ENCODE results near the gene ZNF839. TPM values are rescaled to one million over a fixed set of nuclear protein-coding genes. Genes with fewer than 3 reads are reported as not detected.
"Not testable (repeated sequence)": the region's sequence is repeated elsewhere in the genome, so short reads cannot be mapped to it uniquely, and the experiment has no call there.

ZNF839 gene
- total and polyA plus RNA-seq, 2 donors (not counting 1 experiment from before 2014, with no cell fraction given), result 6.6 to 8.8 TPM

- no peak for DNase-seq (ENCODE audit: low read depth in 2 of 2)
- Histone ChIP-seq H3K27me3 (ENCODE audit: control insufficient read depth, insufficient read depth, low read length) (no peaks in the 10 kb centered on the region), H3K9ac (ENCODE audit: insufficient read depth, low read length) (no peak overlapping the region), H2AFZ (ENCODE audit: low read length) (no peak overlapping the region), H3K79me2 (ENCODE audit: control insufficient read depth, insufficient read depth, low read length) (no peaks in the 10 kb centered on the region), H3K4me2 (ENCODE audit: extremely low read depth, insufficient read depth, low read length) (no peak overlapping the region), H3K4me3 (replicated peaks in 1 of 4; ENCODE audit: control extremely low read depth in 1 of 4, insufficient read depth in 1 of 4, low read depth in 3 of 4, low read length in 4 of 4) (no peak overlapping the region), H4K20me1 (ENCODE audit: control insufficient read depth, extremely low read depth, insufficient read depth, low read length) (no peaks in the 10 kb centered on the region), H3K36me3 (ENCODE audit: control insufficient read depth, insufficient read depth, low read length) (no peaks in the 10 kb centered on the region), H3K27ac (ENCODE audit: insufficient read depth, low read length) (no peak overlapping the region), H3K4me1 (ENCODE audit: control insufficient read depth, extremely low read depth, insufficient read depth, low read length) (no peaks in the 10 kb centered on the region), H3K9me3 (ENCODE audit: control insufficient read depth, insufficient read depth, low read depth, low read length) (no peaks in the 10 kb centered on the region)
- TF ChIP-seq, protein P1, sequence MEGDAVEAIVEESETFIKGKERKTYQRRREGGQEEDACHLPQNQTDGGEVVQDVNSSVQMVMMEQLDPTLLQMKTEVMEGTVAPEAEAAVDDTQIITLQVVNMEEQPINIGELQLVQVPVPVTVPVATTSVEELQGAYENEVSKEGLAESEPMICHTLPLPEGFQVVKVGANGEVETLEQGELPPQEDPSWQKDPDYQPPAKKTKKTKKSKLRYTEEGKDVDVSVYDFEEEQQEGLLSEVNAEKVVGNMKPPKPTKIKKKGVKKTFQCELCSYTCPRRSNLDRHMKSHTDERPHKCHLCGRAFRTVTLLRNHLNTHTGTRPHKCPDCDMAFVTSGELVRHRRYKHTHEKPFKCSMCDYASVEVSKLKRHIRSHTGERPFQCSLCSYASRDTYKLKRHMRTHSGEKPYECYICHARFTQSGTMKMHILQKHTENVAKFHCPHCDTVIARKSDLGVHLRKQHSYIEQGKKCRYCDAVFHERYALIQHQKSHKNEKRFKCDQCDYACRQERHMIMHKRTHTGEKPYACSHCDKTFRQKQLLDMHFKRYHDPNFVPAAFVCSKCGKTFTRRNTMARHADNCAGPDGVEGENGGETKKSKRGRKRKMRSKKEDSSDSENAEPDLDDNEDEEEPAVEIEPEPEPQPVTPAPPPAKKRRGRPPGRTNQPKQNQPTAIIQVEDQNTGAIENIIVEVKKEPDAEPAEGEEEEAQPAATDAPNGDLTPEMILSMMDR (conservative IDR thresholded peaks at IDR 0.05 in 1 of 2, IDR thresholded peaks at IDR 0.05 in 1 of 2; ENCODE audit: low read depth in 1 of 2, low read length in 2 of 2), result no peak
- TF ChIP-seq EZH2 (IDR thresholded peaks at IDR 0.05; ENCODE audit: low read length, missing control alignments), result no peak
Observed at GRCh38 chr14:102297436-102298170, 21.9 kb upstream of the ZNF839 start.

GRCh38 chr14:102298303-102299070 is 21.1 kb upstream of the ZNF839 start:
- H3K36me3 ChIP-seq (ENCODE audit: control insufficient read depth, insufficient read depth, low read length); H3K4me1 ChIP-seq (ENCODE audit: control insufficient read depth, extremely low read depth, insufficient read depth, low read length); H4K20me1 ChIP-seq (ENCODE audit: control insufficient read depth, extremely low read depth, insufficient read depth, low read length); H3K9me3 ChIP-seq (ENCODE audit: control insufficient read depth, insufficient read depth, low read depth, low read length); H3K27ac ChIP-seq (ENCODE audit: insufficient read depth, low read length); DNase-seq (ENCODE audit: low read depth in 2 of 2); H3K79me2 ChIP-seq (ENCODE audit: control insufficient read depth, insufficient read depth, low read length); H3K4me2 ChIP-seq (ENCODE audit: extremely low read depth, insufficient read depth, low read length); H3K27me3 ChIP-seq (ENCODE audit: control insufficient read depth, insufficient read depth, low read length); H3K9ac ChIP-seq (ENCODE audit: insufficient read depth, low read length); H2AFZ ChIP-seq (ENCODE audit: low read length); H3K4me3 ChIP-seq (replicated peaks in 1 of 4; ENCODE audit: control extremely low read depth in 1 of 4, insufficient read depth in 1 of 4, low read depth in 3 of 4, low read length in 4 of 4): not testable (repeated sequence)

GRCh38 chr14:102303664-102304063 is 15.9 kb upstream of the ZNF839 start:
- no peak overlapping the region for H3K27ac ChIP-seq (ENCODE audit: insufficient read depth, low read length)
- H3K79me2 ChIP-seq (ENCODE audit: control insufficient read depth, insufficient read depth, low read length), result no peaks in the 10 kb centered on the region
- no peak for TF ChIP-seq EZH2 (IDR thresholded peaks at IDR 0.05; ENCODE audit: low read length, missing control alignments)
- TF ChIP-seq, protein P1 (conservative IDR thresholded peaks at IDR 0.05 in 1 of 2, IDR thresholded peaks at IDR 0.05 in 1 of 2; ENCODE audit: low read depth in 1 of 2, low read length in 2 of 2), result no peak
- H3K4me3 ChIP-seq (replicated peaks in 1 of 4; ENCODE audit: control extremely low read depth in 1 of 4, insufficient read depth in 1 of 4, low read depth in 3 of 4, low read length in 4 of 4), result peak overlapping the region in 1 of 4 experiments; percentile 86
- no peaks in the 10 kb centered on the region for H3K36me3 ChIP-seq (ENCODE audit: control insufficient read depth, insufficient read depth, low read length)
- no peaks in the 10 kb centered on the region for H4K20me1 ChIP-seq (ENCODE audit: control insufficient read depth, extremely low read depth, insufficient read depth, low read length)
- H3K4me1 ChIP-seq (ENCODE audit: control insufficient read depth, extremely low read depth, insufficient read depth, low read length), result peaks cover 2% of the 10 kb centered on the region
- no peak overlapping the region for H3K9ac ChIP-seq (ENCODE audit: insufficient read depth, low read length)
- no peak overlapping the region for H3K4me2 ChIP-seq (ENCODE audit: extremely low read depth, insufficient read depth, low read length)
- H3K9me3 ChIP-seq (ENCODE audit: control insufficient read depth, insufficient read depth, low read depth, low read length), result no peaks in the 10 kb centered on the region
- DNase-seq (ENCODE audit: low read depth in 2 of 2), result no peak
- H2AFZ ChIP-seq (ENCODE audit: low read length), result no peak overlapping the region
- no peaks in the 10 kb centered on the region for H3K27me3 ChIP-seq (ENCODE audit: control insufficient read depth, insufficient read depth, low read length)
